ENCODE measurements around the gene TRDN. TPM values are rescaled to one million over a fixed set of nuclear protein-coding genes. Genes with fewer than 3 reads are reported as not detected.
"Not testable (repeated sequence)": the region's sequence is repeated elsewhere in the genome, so short reads cannot be mapped to it uniquely, and the experiment has no call there.

The TRDN gene
- total RNA-seq, 1 donor from 2014 or later = not detected

DNA sequence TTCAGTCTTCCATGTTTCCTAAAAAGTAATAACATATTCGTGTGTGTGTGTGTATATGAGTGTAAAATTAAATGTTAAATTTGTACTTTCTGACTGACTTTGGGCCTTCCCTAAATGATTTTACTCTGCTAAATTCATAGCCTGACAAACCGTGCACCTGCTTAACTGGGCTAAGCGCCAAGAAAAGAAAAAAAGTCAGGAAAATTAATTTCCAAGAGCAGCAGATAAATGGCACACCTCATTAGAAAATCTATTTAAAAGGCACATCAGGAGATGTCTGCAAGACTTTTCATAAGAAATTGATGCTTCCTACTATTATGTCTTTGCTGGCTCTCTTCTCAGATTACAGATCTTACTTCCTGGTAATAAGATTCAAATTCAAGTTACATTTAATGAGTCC is 72.4 kb downstream of the TRDN start:
- ATAC-seq = no peak
- TF ChIP-seq, protein P1, sequence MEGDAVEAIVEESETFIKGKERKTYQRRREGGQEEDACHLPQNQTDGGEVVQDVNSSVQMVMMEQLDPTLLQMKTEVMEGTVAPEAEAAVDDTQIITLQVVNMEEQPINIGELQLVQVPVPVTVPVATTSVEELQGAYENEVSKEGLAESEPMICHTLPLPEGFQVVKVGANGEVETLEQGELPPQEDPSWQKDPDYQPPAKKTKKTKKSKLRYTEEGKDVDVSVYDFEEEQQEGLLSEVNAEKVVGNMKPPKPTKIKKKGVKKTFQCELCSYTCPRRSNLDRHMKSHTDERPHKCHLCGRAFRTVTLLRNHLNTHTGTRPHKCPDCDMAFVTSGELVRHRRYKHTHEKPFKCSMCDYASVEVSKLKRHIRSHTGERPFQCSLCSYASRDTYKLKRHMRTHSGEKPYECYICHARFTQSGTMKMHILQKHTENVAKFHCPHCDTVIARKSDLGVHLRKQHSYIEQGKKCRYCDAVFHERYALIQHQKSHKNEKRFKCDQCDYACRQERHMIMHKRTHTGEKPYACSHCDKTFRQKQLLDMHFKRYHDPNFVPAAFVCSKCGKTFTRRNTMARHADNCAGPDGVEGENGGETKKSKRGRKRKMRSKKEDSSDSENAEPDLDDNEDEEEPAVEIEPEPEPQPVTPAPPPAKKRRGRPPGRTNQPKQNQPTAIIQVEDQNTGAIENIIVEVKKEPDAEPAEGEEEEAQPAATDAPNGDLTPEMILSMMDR (IDR thresholded peaks at IDR 0.05) = no peak
- no peaks in the 10 kb centered on the region for H3K9me3 ChIP-seq
- H3K4me3 ChIP-seq = no peak overlapping the region
- H3K27me3 ChIP-seq (ENCODE audit: low read depth) = no peaks in the 10 kb centered on the region
- no peaks in the 10 kb centered on the region for H3K36me3 ChIP-seq
- intact Hi-C loops (cut with DNase I) = no loop called here
- DNase-seq = no peak
- H3K4me1 ChIP-seq = no peaks in the 10 kb centered on the region
- no peak overlapping the region for H3K27ac ChIP-seq

DNA sequence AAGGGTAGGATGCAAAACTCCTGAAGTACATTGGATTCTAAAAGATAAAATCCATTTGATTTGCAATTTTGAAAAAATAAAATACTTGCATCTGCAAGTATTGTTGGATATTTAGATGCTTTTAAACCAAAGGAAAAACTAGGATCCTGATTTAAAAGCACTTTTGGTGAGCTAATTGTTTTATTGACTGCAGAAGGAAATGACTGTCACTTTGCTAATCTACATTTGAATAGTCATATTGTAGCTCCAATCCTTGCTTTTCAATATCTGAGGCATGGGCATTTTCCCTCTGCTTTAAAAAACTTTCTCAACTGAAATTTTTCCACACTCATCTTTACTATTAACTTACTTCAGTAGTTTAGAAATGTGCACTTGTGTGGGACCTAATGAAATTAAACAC is 74.1 kb downstream of the TRDN start:
- intact Hi-C loops (cut with DNase I) = no loop called here
- H3K4me3 ChIP-seq = no peak overlapping the region
- TF ChIP-seq, protein P1 (IDR thresholded peaks at IDR 0.05) = no peak
- no peak overlapping the region for H3K27ac ChIP-seq
- H3K9me3 ChIP-seq = no peaks in the 10 kb centered on the region
- H3K27me3 ChIP-seq (ENCODE audit: low read depth) = no peaks in the 10 kb centered on the region
- no peaks in the 10 kb centered on the region for H3K4me1 ChIP-seq
- no peaks in the 10 kb centered on the region for H3K36me3 ChIP-seq
- no peak for ATAC-seq
- no peak for DNase-seq

DNA sequence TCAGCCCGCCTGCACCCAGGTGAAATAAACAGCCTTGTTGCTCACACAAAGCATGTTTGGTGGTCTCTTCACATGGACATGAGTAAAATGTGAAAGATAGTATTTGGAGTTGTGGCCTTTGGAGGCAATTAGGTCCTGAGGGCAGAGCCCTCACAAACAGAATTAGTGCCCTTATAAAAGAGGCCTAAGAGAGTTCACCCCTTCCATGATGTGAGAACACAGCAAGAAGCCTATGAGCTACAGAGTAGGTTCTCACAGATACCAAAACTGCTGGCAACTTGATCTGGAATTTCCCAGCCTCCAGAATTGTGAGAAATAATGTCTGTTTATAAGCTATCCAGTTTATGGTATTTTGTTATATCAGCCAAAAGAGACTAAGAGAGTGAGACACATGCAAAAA is 74.5 kb downstream of the TRDN start:
- H3K4me3 ChIP-seq = no peak overlapping the region
- ATAC-seq (no peak), DNase-seq (no peak)
- no peak overlapping the region for H3K27ac ChIP-seq
- H3K4me1 ChIP-seq = no peaks in the 10 kb centered on the region
- H3K36me3 ChIP-seq = no peaks in the 10 kb centered on the region
- TF ChIP-seq, protein P1 (IDR thresholded peaks at IDR 0.05) = no peak
- no peaks in the 10 kb centered on the region for H3K27me3 ChIP-seq (ENCODE audit: low read depth)
- H3K9me3 ChIP-seq = no peaks in the 10 kb centered on the region
- intact Hi-C loops (cut with DNase I) = no loop called here

DNA sequence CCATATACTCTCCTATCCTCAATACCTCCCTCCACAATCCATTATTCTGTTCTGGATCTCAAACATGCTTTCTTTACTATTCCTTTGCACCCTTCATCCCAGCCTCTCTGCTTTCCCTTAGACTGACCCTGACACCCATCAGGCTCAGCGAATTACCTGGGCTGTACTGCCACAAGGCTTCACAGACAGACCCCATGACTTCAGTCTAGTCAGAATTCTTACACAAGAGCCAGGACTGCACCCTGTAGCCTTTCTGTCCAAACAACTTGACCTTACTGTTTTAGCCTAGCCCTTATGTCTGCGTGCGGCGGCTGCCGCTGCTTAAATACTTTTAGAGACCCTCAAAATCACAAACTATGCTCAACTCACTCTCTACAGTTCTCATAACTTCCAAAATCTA is 76.9 kb downstream of the TRDN start:
- H3K27ac ChIP-seq; H3K9me3 ChIP-seq; ATAC-seq; H3K36me3 ChIP-seq; H3K4me1 ChIP-seq; intact Hi-C loops (cut with DNase I); DNase-seq; H3K27me3 ChIP-seq (ENCODE audit: low read depth); H3K4me3 ChIP-seq: not testable (repeated sequence)

DNA sequence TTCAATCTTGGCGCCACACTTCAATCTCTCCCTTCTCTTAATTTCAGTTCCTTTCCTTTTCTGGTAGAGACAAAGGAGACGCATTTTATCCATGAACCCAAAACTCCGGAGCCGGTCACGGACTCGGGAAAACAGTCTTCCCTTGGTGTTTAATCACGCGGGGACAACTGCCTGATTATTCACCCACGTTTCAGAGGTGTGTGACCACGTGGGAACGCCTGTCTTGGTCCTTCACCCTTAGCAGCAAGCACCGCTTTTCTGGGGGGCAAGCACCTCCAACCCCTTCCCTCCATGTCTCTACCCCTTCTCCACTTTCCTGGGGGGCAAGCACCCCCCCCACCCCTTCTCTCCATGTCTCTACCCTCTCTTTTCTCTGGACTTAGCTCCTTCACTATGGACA is 79.3 kb downstream of the TRDN start:
- ATAC-seq; intact Hi-C loops (cut with DNase I): not testable (repeated sequence)

DNA sequence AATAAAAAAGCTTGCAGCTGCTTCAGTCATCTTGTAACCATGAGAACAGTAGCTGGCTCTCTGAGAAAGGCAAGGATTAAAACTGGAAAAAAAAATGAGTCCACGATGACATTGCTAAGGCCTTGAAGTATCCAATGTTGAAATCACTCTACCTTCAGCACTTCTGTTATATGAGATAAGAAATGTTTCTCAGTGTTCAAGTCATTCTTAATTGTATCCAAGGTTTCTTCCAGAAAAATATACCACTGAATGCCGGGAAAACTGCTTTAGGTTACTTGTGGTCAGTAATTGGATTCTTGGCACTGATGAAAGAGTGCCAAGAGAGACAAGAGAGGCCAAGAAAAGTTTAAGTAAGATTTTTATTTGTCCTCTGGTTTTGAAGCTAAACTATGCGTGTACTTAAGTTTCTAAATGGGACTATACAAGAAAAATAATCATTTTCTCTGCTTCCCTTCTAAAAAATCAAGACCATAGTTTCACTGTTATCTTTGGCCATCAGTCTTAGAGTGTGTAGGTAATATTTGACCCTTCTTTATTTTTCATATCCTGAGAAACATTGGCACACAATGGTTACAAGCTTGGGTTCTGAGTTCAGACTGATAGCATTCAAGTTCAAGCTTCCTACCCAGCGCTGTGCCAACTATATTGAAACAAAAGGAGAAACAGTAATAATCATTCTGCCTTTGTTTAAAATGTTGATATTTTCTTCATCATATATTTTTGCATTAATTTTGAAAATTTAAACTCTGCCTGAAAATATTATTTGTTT is 84.6 kb downstream of the TRDN start:
- Histone ChIP-seq H3K27ac (no peak overlapping the region), H3K36me3 (no peaks in the 10 kb centered on the region), H3K4me3 (no peak overlapping the region), H3K4me1 (no peaks in the 10 kb centered on the region), H3K9me3 (no peaks in the 10 kb centered on the region), H3K27me3 (ENCODE audit: low read depth) (no peaks in the 10 kb centered on the region)
- TF ChIP-seq, protein P1 (IDR thresholded peaks at IDR 0.05) = no peak
- ATAC-seq (peak; percentile 61 to 71), DNase-seq (no peak)
- intact Hi-C loops (cut with DNase I) = no loop called here

More for the DNA sequence above, 79.3 kb downstream of the TRDN start:
- H3K4me3 ChIP-seq; H3K4me1 ChIP-seq; H3K27me3 ChIP-seq (ENCODE audit: low read depth); H3K36me3 ChIP-seq; H3K27ac ChIP-seq; DNase-seq; H3K9me3 ChIP-seq: not testable (repeated sequence)
